K562 (cell line): ENCODE results near the gene SSH3. TPM values are rescaled to one million over a fixed set of nuclear protein-coding genes. Genes with fewer than 3 reads are reported as not detected.

ENCODE experiments used
- HNRNPH1 ChIP-seq: fragments of 200-400 bp; formaldehyde crosslinking; optimal IDR thresholded peaks from 2 replicates; pipeline ENCODE3; 2017; ENCODE audit warnings: low read depth, mild to moderate bottlenecking, low read length, moderate library complexity
- KLF13 ChIP-seq: fragments of 450-650 bp; IDR thresholded peaks from 2 replicates; pipeline ENCODE4 v1.6.1; 2016; ENCODE audit warnings: missing genetic modification characterization, low read depth, mild to moderate bottlenecking, missing compliant biosample characterization, moderate library complexity, borderline replicate concordance
- MAFK ChIP-seq: IDR thresholded peaks from 2 replicates; pipeline ENCODE4 v1.6.1; 2011; ENCODE audit warnings: low read length, improper control_type of control experiment
- TRIM28 ChIP-seq: fragments of 450-650 bp; IDR thresholded peaks from 2 replicates; pipeline ENCODE4 v1.6.1; 2017
- ZBTB7A ChIP-seq: IDR thresholded peaks from 2 replicates; pipeline ENCODE4 v1.6.1; 2011; ENCODE audit warnings: low read depth, mild to moderate bottlenecking, low read length, moderate library complexity, borderline replicate concordance; ENCODE audit not compliant: control insufficient read depth
- ZNF274 ChIP-seq: IDR thresholded peaks from 2 replicates; pipeline ENCODE4 v1.6.1; 2011; ENCODE audit warnings: low read depth, mild to moderate bottlenecking, low read length, moderate library complexity, borderline replicate concordance
- ZNF507 ChIP-seq: conservative IDR thresholded peaks from 2 replicates; pipeline ENCODE4 v1.6.1; 2017; ENCODE audit warnings: missing genetic modification characterization, missing compliant biosample characterization
- polyA plus RNA-seq, 8 experiments: library from polyadenylated mRNA; depleted of rRNA in 4 of 8; stranded (reverse) in 5 of 8; unstranded in 3 of 8; fragments of >200 nt; fragmentation: Nextera tagmentation in 2 of 8; fragmentation: Illumina TruSeq in 1 of 8; extraction: Ambion mirVana in 2 of 8; extraction: Trizol in 1 of 8; gene quantifications; 2 replicates each; pipeline versions ENCODE4 v1.2.1 to v1.2.3, GENCODE V29; 2011 to 2014; ENCODE audit warnings: inconsistent platforms in 1 of 8, missing spikeins in 1 of 8
- total RNA-seq, 7 experiments: library from RNA; depleted of rRNA in 6 of 7; stranded (reverse); fragments of >200 nt in 6 of 7; fragmentation: Illumina TruSeq in 2 of 7; extraction: Trizol in 2 of 7; gene quantifications; 2 replicates each; pipeline versions ENCODE4 v1.2.1 to v1.2.3, GENCODE V29; 2011 to 2021; ENCODE audit warnings: low replicate concordance in 1 of 7
- TF ChIP-seq, protein P1 (sequence below): sonication (generic); formaldehyde crosslinking; IDR thresholded peaks from 2 replicates; pipeline ENCODE4 v1.9.0; 2022; ENCODE audit warnings: mild to moderate bottlenecking, missing genetic modification reagents
- TF ChIP-seq, protein P2 (sequence below): fragments of 250-450 bp; sonication (Bioruptor Pico); IDR thresholded peaks from 2 replicates; pipeline ENCODE4 v1.5.1; 2021; ENCODE audit warnings: mild to moderate bottlenecking
- TF ChIP-seq, protein P3 (sequence below), 2 experiments: fragments of 450-650 bp; IDR thresholded peaks; 2 replicates each; pipeline ENCODE4 v1.6.1; 2018; ENCODE audit warnings: mild to moderate bottlenecking in 2 of 2, low read depth in 1 of 2; ENCODE audit not compliant: partially characterized antibody in 2 of 2
- TF ChIP-seq, protein P4 (sequence below): fragments of 250-450 bp; sonication (Bioruptor Pico); IDR thresholded peaks from 2 replicates; pipeline ENCODE4 v1.9.0; 2021; ENCODE audit warnings: mild to moderate bottlenecking
- TF ChIP-seq, protein P5 (sequence below): fragments of 250-450 bp; sonication (Bioruptor Pico); IDR thresholded peaks from 2 replicates; pipeline ENCODE4 v1.5.0; 2021; ENCODE audit warnings: mild to moderate bottlenecking, borderline replicate concordance

The SSH3 gene
- total and polyA plus RNA-seq, 9 of the 15 experiments (the other 6 are each of a cell fraction or from before 2014, with no cell fraction given): 0.07 to 1.0 (median 0.24) TPM; not detected in 3

DNA sequence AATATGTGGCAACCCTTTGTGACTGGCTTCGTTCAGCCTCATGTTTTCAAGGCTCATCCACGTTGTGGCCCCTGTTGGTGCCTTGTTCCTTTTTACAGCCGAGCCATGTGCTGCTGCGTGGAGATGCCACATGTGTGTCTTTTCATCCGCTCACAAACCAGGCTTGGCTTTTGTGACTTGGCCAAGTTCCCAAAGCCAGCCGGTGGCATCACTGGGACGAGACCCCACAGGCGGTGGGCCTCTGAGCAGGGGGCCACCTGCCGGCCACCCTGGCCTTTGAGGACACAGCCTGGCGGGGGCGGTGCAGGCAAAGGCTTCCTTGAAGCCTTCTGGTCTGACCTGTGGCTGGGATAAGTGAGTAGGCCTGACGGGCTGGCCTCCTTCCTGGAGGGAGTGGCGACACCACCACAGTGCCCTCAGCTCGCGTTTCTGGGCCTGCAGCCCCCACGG, 26.5 kb upstream of the SSH3 start (continued):
- TF ChIP-seq TRIM28 (no peak), KLF13 (tag) (no peak), HNRNPH1 (no peak), ZNF274 (no peak), ZBTB7A (peak; percentile 94), MAFK (no peak), ZNF507 (tag) (no peak)
- TF ChIP-seq, protein P1, sequence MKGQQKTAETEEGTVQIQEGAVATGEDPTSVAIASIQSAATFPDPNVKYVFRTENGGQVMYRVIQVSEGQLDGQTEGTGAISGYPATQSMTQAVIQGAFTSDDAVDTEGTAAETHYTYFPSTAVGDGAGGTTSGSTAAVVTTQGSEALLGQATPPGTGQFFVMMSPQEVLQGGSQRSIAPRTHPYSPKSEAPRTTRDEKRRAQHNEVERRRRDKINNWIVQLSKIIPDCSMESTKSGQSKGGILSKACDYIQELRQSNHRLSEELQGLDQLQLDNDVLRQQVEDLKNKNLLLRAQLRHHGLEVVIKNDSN (CRISPR knock-in tag): 0 out of 2 replicates have a peak, but pooled peaks have one; percentile 37
- TF ChIP-seq, protein P2, sequence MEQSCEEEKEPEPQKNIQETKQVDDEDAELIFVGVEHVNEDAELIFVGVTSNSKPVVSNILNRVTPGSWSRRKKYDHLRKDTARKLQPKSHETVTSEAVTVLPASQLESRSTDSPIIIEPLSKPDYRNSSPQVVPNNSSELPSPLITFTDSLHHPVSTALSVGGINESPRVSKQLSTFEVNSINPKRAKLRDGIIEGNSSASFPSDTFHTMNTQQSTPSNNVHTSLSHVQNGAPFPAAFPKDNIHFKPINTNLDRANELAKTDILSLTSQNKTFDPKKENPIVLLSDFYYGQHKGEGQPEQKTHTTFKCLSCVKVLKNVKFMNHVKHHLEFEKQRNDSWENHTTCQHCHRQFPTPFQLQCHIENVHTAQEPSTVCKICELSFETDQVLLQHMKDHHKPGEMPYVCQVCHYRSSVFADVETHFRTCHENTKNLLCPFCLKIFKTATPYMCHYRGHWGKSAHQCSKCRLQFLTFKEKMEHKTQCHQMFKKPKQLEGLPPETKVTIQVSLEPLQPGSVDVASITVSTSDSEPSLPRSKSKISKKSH (CRISPR knock-in tag): no peak
- TF ChIP-seq, protein P3, sequence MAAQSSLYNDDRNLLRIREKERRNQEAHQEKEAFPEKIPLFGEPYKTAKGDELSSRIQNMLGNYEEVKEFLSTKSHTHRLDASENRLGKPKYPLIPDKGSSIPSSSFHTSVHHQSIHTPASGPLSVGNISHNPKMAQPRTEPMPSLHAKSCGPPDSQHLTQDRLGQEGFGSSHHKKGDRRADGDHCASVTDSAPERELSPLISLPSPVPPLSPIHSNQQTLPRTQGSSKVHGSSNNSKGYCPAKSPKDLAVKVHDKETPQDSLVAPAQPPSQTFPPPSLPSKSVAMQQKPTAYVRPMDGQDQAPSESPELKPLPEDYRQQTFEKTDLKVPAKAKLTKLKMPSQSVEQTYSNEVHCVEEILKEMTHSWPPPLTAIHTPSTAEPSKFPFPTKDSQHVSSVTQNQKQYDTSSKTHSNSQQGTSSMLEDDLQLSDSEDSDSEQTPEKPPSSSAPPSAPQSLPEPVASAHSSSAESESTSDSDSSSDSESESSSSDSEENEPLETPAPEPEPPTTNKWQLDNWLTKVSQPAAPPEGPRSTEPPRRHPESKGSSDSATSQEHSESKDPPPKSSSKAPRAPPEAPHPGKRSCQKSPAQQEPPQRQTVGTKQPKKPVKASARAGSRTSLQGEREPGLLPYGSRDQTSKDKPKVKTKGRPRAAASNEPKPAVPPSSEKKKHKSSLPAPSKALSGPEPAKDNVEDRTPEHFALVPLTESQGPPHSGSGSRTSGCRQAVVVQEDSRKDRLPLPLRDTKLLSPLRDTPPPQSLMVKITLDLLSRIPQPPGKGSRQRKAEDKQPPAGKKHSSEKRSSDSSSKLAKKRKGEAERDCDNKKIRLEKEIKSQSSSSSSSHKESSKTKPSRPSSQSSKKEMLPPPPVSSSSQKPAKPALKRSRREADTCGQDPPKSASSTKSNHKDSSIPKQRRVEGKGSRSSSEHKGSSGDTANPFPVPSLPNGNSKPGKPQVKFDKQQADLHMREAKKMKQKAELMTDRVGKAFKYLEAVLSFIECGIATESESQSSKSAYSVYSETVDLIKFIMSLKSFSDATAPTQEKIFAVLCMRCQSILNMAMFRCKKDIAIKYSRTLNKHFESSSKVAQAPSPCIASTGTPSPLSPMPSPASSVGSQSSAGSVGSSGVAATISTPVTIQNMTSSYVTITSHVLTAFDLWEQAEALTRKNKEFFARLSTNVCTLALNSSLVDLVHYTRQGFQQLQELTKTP (IDR thresholded peaks at IDR 0.05; ENCODE audit: low read depth in 1 of 2, partially characterized antibody in 2 of 2): no peak
- TF ChIP-seq, protein P4, sequence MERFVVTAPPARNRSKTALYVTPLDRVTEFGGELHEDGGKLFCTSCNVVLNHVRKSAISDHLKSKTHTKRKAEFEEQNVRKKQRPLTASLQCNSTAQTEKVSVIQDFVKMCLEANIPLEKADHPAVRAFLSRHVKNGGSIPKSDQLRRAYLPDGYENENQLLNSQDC: no peak
- TF ChIP-seq, protein P5, sequence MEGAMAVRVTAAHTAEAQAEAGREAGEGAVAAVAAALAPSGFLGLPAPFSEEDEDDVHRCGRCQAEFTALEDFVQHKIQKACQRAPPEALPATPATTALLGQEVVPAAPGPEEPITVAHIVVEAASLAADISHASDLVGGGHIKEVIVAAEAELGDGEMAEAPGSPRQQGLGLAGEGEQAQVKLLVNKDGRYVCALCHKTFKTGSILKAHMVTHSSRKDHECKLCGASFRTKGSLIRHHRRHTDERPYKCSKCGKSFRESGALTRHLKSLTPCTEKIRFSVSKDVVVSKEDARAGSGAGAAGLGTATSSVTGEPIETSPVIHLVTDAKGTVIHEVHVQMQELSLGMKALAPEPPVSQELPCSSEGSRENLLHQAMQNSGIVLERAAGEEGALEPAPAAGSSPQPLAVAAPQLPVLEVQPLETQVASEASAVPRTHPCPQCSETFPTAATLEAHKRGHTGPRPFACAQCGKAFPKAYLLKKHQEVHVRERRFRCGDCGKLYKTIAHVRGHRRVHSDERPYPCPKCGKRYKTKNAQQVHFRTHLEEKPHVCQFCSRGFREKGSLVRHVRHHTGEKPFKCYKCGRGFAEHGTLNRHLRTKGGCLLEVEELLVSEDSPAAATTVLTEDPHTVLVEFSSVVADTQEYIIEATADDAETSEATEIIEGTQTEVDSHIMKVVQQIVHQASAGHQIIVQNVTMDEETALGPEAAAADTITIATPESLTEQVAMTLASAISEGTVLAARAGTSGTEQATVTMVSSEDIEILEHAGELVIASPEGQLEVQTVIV (CRISPR knock-in tag): no peak
